ENCODE measurements around the gene CELF1.

Gene CELF1

GRCh38 chr11:47511917-47512316, 41.0 kb downstream of the CELF1 start:
- no peak for DNase-seq (ENCODE audit: low read depth in 2 of 3, low spot score in 2 of 3)

GRCh38 chr11:47510209-47510608, 42.7 kb downstream of the CELF1 start:
- no peak for DNase-seq (ENCODE audit: low read depth in 2 of 3, low spot score in 2 of 3)

- DNase-seq (ENCODE audit: low read depth in 2 of 3, low spot score in 2 of 3), result no peak
Observed at GRCh38 chr11:47509077-47509536, 43.8 kb downstream of the CELF1 start.

- no peak for DNase-seq (ENCODE audit: low read depth in 2 of 3, low spot score in 2 of 3)
Observed at GRCh38 chr11:47508240-47508957, 44.5 kb downstream of the CELF1 start.

GRCh38 chr11:47507563-47508239, 45.2 kb downstream of the CELF1 start:
- DNase-seq (ENCODE audit: low read depth in 2 of 3, low spot score in 2 of 3), result no peak

GRCh38 chr11:47506795-47507562, 46.0 kb downstream of the CELF1 start:
- DNase-seq (ENCODE audit: low read depth in 2 of 3, low spot score in 2 of 3), result no peak

- no peak for DNase-seq (ENCODE audit: low read depth in 2 of 3, low spot score in 2 of 3)
Observed at GRCh38 chr11:47506373-47506772, 46.6 kb downstream of the CELF1 start.

- DNase-seq (ENCODE audit: low read depth in 2 of 3, low spot score in 2 of 3), result no peak
Observed at GRCh38 chr11:47504910-47505309, 48.0 kb downstream of the CELF1 start.

GRCh38 chr11:47503227-47503626, 49.7 kb downstream of the CELF1 start:
- no peak for DNase-seq (ENCODE audit: low read depth in 2 of 3, low spot score in 2 of 3)

- no peak for DNase-seq (ENCODE audit: low read depth in 2 of 3, low spot score in 2 of 3)
Observed at GRCh38 chr11:47502767-47503166, 50.2 kb downstream of the CELF1 start.

- no peak for DNase-seq (ENCODE audit: low read depth in 2 of 3, low spot score in 2 of 3)
Observed at GRCh38 chr11:47501101-47501500, 51.8 kb downstream of the CELF1 start.

- DNase-seq (ENCODE audit: low read depth in 2 of 3, low spot score in 2 of 3), result no peak
Observed at GRCh38 chr11:47500121-47500520, 52.8 kb downstream of the CELF1 start.

GRCh38 chr11:47499614-47500013, 53.3 kb downstream of the CELF1 start:
- DNase-seq (ENCODE audit: low read depth in 2 of 3, low spot score in 2 of 3), result no peak

- DNase-seq (ENCODE audit: low read depth in 2 of 3, low spot score in 2 of 3), result no peak
Observed at GRCh38 chr11:47499161-47499560, 53.8 kb downstream of the CELF1 start.

- no peak for DNase-seq (ENCODE audit: low read depth in 2 of 3, low spot score in 2 of 3)
Observed at GRCh38 chr11:47498584-47499152, 54.3 kb downstream of the CELF1 start.

- DNase-seq (ENCODE audit: low read depth in 2 of 3, low spot score in 2 of 3), result no peak
Observed at GRCh38 chr11:47498149-47498548, 54.8 kb downstream of the CELF1 start.

GRCh38 chr11:47496808-47497207, 56.1 kb downstream of the CELF1 start:
- no peak for DNase-seq (ENCODE audit: low read depth in 2 of 3, low spot score in 2 of 3)

- no peak for DNase-seq (ENCODE audit: low read depth in 2 of 3, low spot score in 2 of 3)
Observed at GRCh38 chr11:47495856-47496217, 57.1 kb downstream of the CELF1 start.

GRCh38 chr11:47495011-47495855, 57.7 kb downstream of the CELF1 start:
- DNase-seq (ENCODE audit: low read depth in 2 of 3, low spot score in 2 of 3), result no peak

GRCh38 chr11:47489395-47489755, 63.6 kb downstream of the CELF1 start:
- DNase-seq (ENCODE audit: low read depth in 2 of 3, low spot score in 2 of 3), result no peak

All from activated CD8-positive, alpha-beta memory T cell treated with anti-CD3 and anti-CD28 coated beads for 48 hours (primary cell).